ENCODE measurements around the gene SMAP2. TPM values are rescaled to one million over a fixed set of nuclear protein-coding genes. Genes with fewer than 3 reads are reported as not detected.

The SMAP2 gene
- total RNA-seq, 4 donors from 2014 or later: 36.7 to 55.2 (median 45.1) TPM

DNA sequence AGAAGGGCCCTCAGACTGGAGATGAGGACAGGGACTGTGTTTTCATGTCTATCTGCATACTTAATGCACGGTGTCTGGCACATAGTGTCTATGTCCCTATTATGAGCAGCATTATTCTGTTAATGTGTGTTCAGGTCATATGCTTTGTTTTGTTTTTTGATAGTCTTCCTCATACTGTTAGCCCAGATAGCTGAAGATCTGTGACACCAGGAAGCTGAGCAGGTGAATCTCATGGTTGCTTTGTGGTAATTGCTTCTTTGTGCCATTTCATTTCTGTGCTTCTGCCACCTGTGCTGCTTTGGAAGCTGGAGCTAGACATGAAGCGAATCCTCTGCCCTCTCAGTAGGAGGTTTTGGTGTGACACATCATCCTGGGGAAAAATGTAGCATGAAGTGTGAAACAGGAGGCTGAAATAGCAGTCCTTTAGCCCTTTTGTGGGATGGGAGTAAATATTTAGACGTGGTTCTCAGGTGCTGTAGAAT is 15.8 kb downstream of the SMAP2 start:
- Histone ChIP-seq H3K4me1 (peaks cover 0 to 75% (median 58%) of the 10 kb centered on the region in 4 donors), H3K27me3 (no peaks in the 10 kb centered on the region), H3K4me3 (no peak overlapping the region), H3K27ac (peak overlapping the region in 3 of 4 donors; percentile 81 to 92 (median 84)), H3K36me3 (no peaks in the 10 kb centered on the region), H3K9me3 (no peaks in the 10 kb centered on the region)
- TF ChIP-seq POLR2A (IDR thresholded peaks at IDR 0.05) (no peak), EP300 (IDR thresholded peaks at IDR 0.05) (no peak)
- TF ChIP-seq, protein P1, sequence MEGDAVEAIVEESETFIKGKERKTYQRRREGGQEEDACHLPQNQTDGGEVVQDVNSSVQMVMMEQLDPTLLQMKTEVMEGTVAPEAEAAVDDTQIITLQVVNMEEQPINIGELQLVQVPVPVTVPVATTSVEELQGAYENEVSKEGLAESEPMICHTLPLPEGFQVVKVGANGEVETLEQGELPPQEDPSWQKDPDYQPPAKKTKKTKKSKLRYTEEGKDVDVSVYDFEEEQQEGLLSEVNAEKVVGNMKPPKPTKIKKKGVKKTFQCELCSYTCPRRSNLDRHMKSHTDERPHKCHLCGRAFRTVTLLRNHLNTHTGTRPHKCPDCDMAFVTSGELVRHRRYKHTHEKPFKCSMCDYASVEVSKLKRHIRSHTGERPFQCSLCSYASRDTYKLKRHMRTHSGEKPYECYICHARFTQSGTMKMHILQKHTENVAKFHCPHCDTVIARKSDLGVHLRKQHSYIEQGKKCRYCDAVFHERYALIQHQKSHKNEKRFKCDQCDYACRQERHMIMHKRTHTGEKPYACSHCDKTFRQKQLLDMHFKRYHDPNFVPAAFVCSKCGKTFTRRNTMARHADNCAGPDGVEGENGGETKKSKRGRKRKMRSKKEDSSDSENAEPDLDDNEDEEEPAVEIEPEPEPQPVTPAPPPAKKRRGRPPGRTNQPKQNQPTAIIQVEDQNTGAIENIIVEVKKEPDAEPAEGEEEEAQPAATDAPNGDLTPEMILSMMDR (IDR thresholded peaks at IDR 0.05): no peak
- DNase-seq (ENCODE audit: low spot score in 2 of 2): no peak
- WGBS, 2 donors: 90 to 96% methylated on average over 3 of the region's 3 CpGs

DNA sequence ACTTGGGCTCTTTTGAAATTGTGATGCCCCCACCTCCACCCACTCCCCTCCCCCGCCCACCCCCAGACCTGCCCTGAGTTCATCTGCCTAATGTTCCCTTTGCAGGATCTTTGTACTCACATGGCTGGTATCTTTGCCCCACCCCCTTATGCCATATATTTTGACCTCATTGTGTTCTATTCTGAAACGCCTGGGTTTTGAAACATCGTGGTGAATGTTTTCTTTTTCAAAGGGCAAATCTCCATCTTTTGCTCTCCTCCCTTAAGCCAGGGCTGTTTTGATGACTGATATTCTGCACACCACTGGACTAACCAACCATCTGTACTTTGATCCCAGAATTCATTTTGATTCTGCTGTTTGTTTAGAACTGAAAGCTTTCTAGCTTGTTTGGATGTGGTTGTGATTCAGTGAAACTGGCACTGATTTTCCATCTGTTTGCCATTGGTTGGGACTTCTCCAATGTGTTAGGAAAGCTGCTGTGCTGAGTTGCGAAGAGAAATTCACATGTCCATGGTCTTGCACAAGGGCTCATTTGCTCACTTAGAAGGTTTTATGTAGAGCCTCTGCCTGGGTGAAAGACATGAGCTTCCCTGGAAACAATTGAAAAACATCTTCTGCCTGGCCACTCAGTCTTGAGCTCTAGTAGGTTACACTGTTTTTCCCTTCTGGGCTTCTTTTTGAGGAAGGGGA is 16.5 kb downstream of the SMAP2 start:
- 41 to 42% methylated on average over 4 of the region's 4 CpGs for WGBS, 2 donors
- H3K27ac ChIP-seq: peak overlapping the region in 3 of 4 donors; percentile 81 to 92 (median 84)
- H3K36me3 ChIP-seq: no peaks in the 10 kb centered on the region
- peak in 1 of 2 donors; percentile 71 for DNase-seq (ENCODE audit: low spot score in 2 of 2)
- H3K4me1 ChIP-seq: peaks cover 0 to 75% (median 56%) of the 10 kb centered on the region in 4 donors
- TF ChIP-seq EP300 (IDR thresholded peaks at IDR 0.05) (peak in 1 of 2 donors; percentile 86), POLR2A (IDR thresholded peaks at IDR 0.05) (peak in 1 of 2 donors; percentile 21)
- TF ChIP-seq, protein P1 (IDR thresholded peaks at IDR 0.05): no peak
- H3K27me3 ChIP-seq: no peaks in the 10 kb centered on the region
- H3K9me3 ChIP-seq: no peaks in the 10 kb centered on the region
- no peak overlapping the region for H3K4me3 ChIP-seq

GRCh38 chr1:40390857-40391256 is 17.3 kb downstream of the SMAP2 start:
- WGBS, 2 donors: 79 to 91% methylated on average over 3 of the region's 3 CpGs
- no peak for DNase-seq (ENCODE audit: low spot score in 2 of 2)
- H3K4me3 ChIP-seq: no peak overlapping the region
- TF ChIP-seq POLR2A (IDR thresholded peaks at IDR 0.05): no peak
- TF ChIP-seq, protein P1 (IDR thresholded peaks at IDR 0.05): no peak
- TF ChIP-seq EP300 (IDR thresholded peaks at IDR 0.05): no peak
- no peaks in the 10 kb centered on the region for H3K27me3 ChIP-seq
- H3K36me3 ChIP-seq: no peaks in the 10 kb centered on the region
- peaks cover 0 to 70% (median 52%) of the 10 kb centered on the region in 4 donors for H3K4me1 ChIP-seq
- no peaks in the 10 kb centered on the region for H3K9me3 ChIP-seq
- H3K27ac ChIP-seq: peak overlapping the region in 3 of 4 donors; percentile 81 to 92 (median 84)

DNA sequence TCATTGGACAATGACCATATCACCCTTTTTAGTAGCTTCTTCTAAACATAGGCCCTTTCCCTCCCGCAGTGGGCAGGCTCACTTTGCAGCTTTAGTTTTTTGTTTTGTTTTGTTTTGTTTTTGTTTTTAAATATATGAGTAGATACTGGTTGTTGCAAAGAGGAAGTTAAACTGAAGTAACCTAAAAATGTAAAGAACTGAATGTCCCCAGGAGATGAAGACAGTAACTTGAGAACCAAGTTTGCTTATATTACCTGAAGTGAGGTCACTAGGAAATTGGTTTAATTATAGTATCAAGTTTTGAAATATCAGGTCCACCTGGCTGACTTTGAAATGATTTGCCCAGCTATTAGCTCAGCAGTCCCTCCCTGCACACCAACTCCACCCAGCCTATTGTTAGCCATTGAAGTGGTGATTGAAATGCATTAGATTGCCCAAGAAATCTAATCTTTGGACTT is 18.2 kb downstream of the SMAP2 start:
- TF ChIP-seq POLR2A (IDR thresholded peaks at IDR 0.05) (no peak), EP300 (IDR thresholded peaks at IDR 0.05) (no peak)
- TF ChIP-seq, protein P1 (IDR thresholded peaks at IDR 0.05): no peak
- WGBS, 2 donors: 67 to 85% methylated on average over 1 of the region's 1 CpG
- H3K36me3 ChIP-seq: no peaks in the 10 kb centered on the region
- no peaks in the 10 kb centered on the region for H3K9me3 ChIP-seq
- H3K4me3 ChIP-seq: no peak overlapping the region
- H3K4me1 ChIP-seq: peaks cover 0 to 67% (median 48%) of the 10 kb centered on the region in 4 donors
- no peak for DNase-seq (ENCODE audit: low spot score in 2 of 2)
- H3K27ac ChIP-seq: peak overlapping the region in 3 of 4 donors; percentile 81 to 92 (median 84)
- H3K27me3 ChIP-seq: no peaks in the 10 kb centered on the region

DNA sequence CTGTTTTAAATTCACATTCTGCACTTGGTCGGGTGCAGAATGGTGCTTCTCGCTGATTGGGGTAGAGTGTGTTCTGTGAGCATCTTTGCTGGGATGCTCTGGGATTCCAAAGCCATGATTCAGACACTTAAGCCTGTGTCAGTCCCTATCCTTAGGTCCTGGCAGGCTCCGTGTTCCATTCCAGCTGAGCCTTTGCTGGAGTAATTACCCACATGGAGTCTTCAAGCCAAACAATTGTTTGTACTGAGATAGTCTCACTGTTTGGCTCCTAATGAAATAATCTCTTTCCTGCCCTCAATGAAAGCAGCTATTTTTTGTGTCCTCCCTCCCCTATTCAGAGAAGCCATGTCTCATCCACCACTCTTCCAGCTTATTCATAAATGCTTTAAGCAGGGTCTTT is 18.7 kb downstream of the SMAP2 start:
- Histone ChIP-seq H3K36me3 (no peaks in the 10 kb centered on the region), H3K4me3 (no peak overlapping the region), H3K4me1 (peaks cover 0 to 64% (median 45%) of the 10 kb centered on the region in 4 donors), H3K9me3 (no peaks in the 10 kb centered on the region), H3K27ac (peak overlapping the region in 3 of 4 donors; percentile 53 to 92 (median 84)), H3K27me3 (no peaks in the 10 kb centered on the region)
- no peak for DNase-seq (ENCODE audit: low spot score in 2 of 2)
- WGBS, 2 donors: 33 to 59% methylated on average over 3 of the region's 3 CpGs
- TF ChIP-seq EP300 (IDR thresholded peaks at IDR 0.05) (no peak), POLR2A (IDR thresholded peaks at IDR 0.05) (no peak)
- TF ChIP-seq, protein P1 (IDR thresholded peaks at IDR 0.05): no peak
